ENCODE measurements around the gene AIF1L.

DNA sequence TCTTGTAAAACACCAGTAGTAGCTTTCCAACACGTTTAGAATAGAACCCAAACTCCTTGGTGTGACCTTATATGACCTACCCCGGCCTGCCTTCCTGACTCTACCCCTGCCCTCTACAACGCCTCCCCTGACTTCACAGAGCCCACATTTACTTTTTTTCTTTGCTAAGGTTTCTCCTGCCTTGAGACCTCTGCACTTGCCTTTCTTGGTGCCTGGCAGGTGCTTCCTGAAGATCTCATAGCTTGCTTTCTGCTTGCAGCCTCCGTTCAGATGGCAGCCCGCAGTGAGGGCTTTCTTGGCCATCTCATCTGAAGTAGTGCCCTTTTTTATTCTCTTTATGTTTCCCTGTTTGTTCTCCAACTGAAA, 53.3 kb downstream of the AIF1L start:
- TF ChIP-seq CTCF (IDR thresholded peaks at IDR 0.05) (no peak), POLR2A (IDR thresholded peaks at IDR 0.05) (no peak)
